HUES6 (cell line): ENCODE data around the gene DLGAP1.

Source experiments
- H3K27ac ChIP-seq: 2 replicates; pipeline ENCODE4 v1.7.0; 2013; ENCODE audit warnings: low read depth, mild to moderate bottlenecking, low read length, inconsistent platforms
- H3K27me3 ChIP-seq: 2 replicates; pipeline ENCODE4 v1.6.1; 2013; ENCODE audit warnings: low read length; ENCODE audit not compliant: control insufficient read depth, insufficient read depth
- H3K36me3 ChIP-seq: 2 replicates; pipeline ENCODE4 v1.6.1; 2013; ENCODE audit warnings: low read length; ENCODE audit not compliant: control insufficient read depth, insufficient read depth
- H3K4me1 ChIP-seq: 2 replicates; pipeline ENCODE4 v1.6.1; 2013; ENCODE audit warnings: low read length; ENCODE audit not compliant: control insufficient read depth, insufficient read depth
- H3K4me3 ChIP-seq: 2 replicates; pipeline ENCODE4 v1.5.1; 2013; ENCODE audit warnings: low read depth, low read length
- H3K9ac ChIP-seq: one replicate; pipeline ENCODE4 v1.6.1; 2013; ENCODE audit warnings: mild to moderate bottlenecking, low read length
- H3K9me3 ChIP-seq: 2 replicates; pipeline ENCODE4 v1.6.1; 2013; ENCODE audit warnings: low read depth, low read length; ENCODE audit not compliant: control insufficient read depth, insufficient read depth

Gene DLGAP1

GRCh38 chr18:3690764-3691066, 764.4 kb downstream of the DLGAP1 start:
- Histone ChIP-seq H3K27ac (no peak overlapping the region), H3K9me3 (peaks cover 5% of the 10 kb centered on the region; the same call in 1 of the 2 replicates)

GRCh38 chr18:3689986-3690763, 764.9 kb downstream of the DLGAP1 start:
- H3K36me3 ChIP-seq: no peaks in the 10 kb centered on the region
- peaks cover 10% of the 10 kb centered on the region for H3K4me1 ChIP-seq
- H3K9ac ChIP-seq: no peak overlapping the region
- H3K27me3 ChIP-seq: no peaks in the 10 kb centered on the region
- H3K4me3 ChIP-seq: no peak overlapping the region
- H3K27ac ChIP-seq: no peak overlapping the region
- peaks cover 5% of the 10 kb centered on the region; the same call in 1 of the 2 replicates for H3K9me3 ChIP-seq

More at GRCh38 chr18:3690764-3691066, 764.4 kb downstream of the DLGAP1 start:
- Histone ChIP-seq H3K27me3 (no peaks in the 10 kb centered on the region), H3K36me3 (no peaks in the 10 kb centered on the region), H3K4me3 (no peak overlapping the region), H3K4me1 (peaks cover 10% of the 10 kb centered on the region), H3K9ac (no peak overlapping the region)

GRCh38 chr18:3689091-3689490, 766.0 kb downstream of the DLGAP1 start:
- no peak overlapping the region for H3K9ac ChIP-seq
- peaks cover 5% of the 10 kb centered on the region; the same call in 1 of the 2 replicates for H3K9me3 ChIP-seq
- H3K36me3 ChIP-seq: no peaks in the 10 kb centered on the region
- H3K4me1 ChIP-seq: peaks cover 10% of the 10 kb centered on the region
- H3K27me3 ChIP-seq: no peaks in the 10 kb centered on the region
- no peak overlapping the region for H3K27ac ChIP-seq
- no peak overlapping the region for H3K4me3 ChIP-seq

- Histone ChIP-seq H3K36me3 (no peaks in the 10 kb centered on the region), H3K9me3 (peaks cover 5% of the 10 kb centered on the region; the same call in 1 of the 2 replicates), H3K9ac (no peak overlapping the region), H3K4me3 (no peak overlapping the region), H3K4me1 (peaks cover 10% of the 10 kb centered on the region), H3K27me3 (no peaks in the 10 kb centered on the region), H3K27ac (no peak overlapping the region)
These were observed 766.4 kb downstream of the DLGAP1 start for GRCh38 chr18:3688690-3689089.

GRCh38 chr18:3683483-3683882, 771.6 kb downstream of the DLGAP1 start:
- H3K27ac ChIP-seq: no peak overlapping the region
- no peak overlapping the region for H3K4me3 ChIP-seq
- H3K9me3 ChIP-seq: peaks cover 10% of the 10 kb centered on the region
- H3K4me1 ChIP-seq: peaks cover 1% of the 10 kb centered on the region
- no peak overlapping the region for H3K9ac ChIP-seq
- H3K36me3 ChIP-seq: no peaks in the 10 kb centered on the region
- no peaks in the 10 kb centered on the region for H3K27me3 ChIP-seq

GRCh38 chr18:3682061-3682460, 773.0 kb downstream of the DLGAP1 start:
- H3K27ac ChIP-seq: no peak overlapping the region
- H3K4me3 ChIP-seq: no peak overlapping the region
- H3K36me3 ChIP-seq: no peaks in the 10 kb centered on the region
- H3K9me3 ChIP-seq: peaks cover 10% of the 10 kb centered on the region
- H3K27me3 ChIP-seq: no peaks in the 10 kb centered on the region
- H3K4me1 ChIP-seq: no peaks in the 10 kb centered on the region
- H3K9ac ChIP-seq: no peak overlapping the region

- H3K4me3 ChIP-seq: no peak overlapping the region
- no peaks in the 10 kb centered on the region for H3K36me3 ChIP-seq
- no peak overlapping the region for H3K9ac ChIP-seq
- peaks cover 5% of the 10 kb centered on the region for H3K9me3 ChIP-seq
- no peaks in the 10 kb centered on the region for H3K27me3 ChIP-seq
- H3K4me1 ChIP-seq: no peaks in the 10 kb centered on the region
- no peak overlapping the region for H3K27ac ChIP-seq
These were observed 775.9 kb downstream of the DLGAP1 start for GRCh38 chr18:3679241-3679640.

GRCh38 chr18:3675994-3676393, 779.1 kb downstream of the DLGAP1 start:
- Histone ChIP-seq H3K27ac (no peak overlapping the region), H3K9ac (no peak overlapping the region), H3K27me3 (no peaks in the 10 kb centered on the region), H3K4me3 (no peak overlapping the region), H3K4me1 (no peaks in the 10 kb centered on the region), H3K36me3 (no peaks in the 10 kb centered on the region), H3K9me3 (no peaks in the 10 kb centered on the region; the same call in 1 of the 2 replicates)

GRCh38 chr18:3675446-3675845, 779.7 kb downstream of the DLGAP1 start:
- Histone ChIP-seq H3K9me3 (no peaks in the 10 kb centered on the region; the same call in 1 of the 2 replicates), H3K9ac (no peak overlapping the region), H3K4me3 (no peak overlapping the region), H3K27ac (no peak overlapping the region), H3K4me1 (no peaks in the 10 kb centered on the region), H3K36me3 (no peaks in the 10 kb centered on the region), H3K27me3 (no peaks in the 10 kb centered on the region)

GRCh38 chr18:3671176-3671575, 783.9 kb downstream of the DLGAP1 start:
- no peaks in the 10 kb centered on the region for H3K27me3 ChIP-seq
- no peak overlapping the region for H3K9ac ChIP-seq
- H3K4me1 ChIP-seq: peaks cover 5% of the 10 kb centered on the region; the same call in 1 of the 2 replicates
- H3K9me3 ChIP-seq: no peaks in the 10 kb centered on the region
- no peak overlapping the region for H3K4me3 ChIP-seq
- no peak overlapping the region for H3K27ac ChIP-seq
- no peaks in the 10 kb centered on the region for H3K36me3 ChIP-seq

- no peak overlapping the region for H3K9ac ChIP-seq
- no peaks in the 10 kb centered on the region for H3K27me3 ChIP-seq
- H3K4me1 ChIP-seq: peaks cover 20% of the 10 kb centered on the region
- no peaks in the 10 kb centered on the region for H3K9me3 ChIP-seq
- H3K36me3 ChIP-seq: no peaks in the 10 kb centered on the region
- H3K27ac ChIP-seq: no peak overlapping the region
- no peak overlapping the region for H3K4me3 ChIP-seq
These were observed 785.7 kb downstream of the DLGAP1 start for GRCh38 chr18:3669376-3669775.
